ENCODE data around the gene ARL3. TPM values are rescaled to one million over a fixed set of nuclear protein-coding genes. Genes with fewer than 3 reads are reported as not detected.

Gene ARL3
- total and polyA plus RNA-seq, 2 of the 4 experiments (the other 2 are of a cell fraction): 5.0 to 14.3 TPM

GRCh38 chr10:102654566-102654965, 59.6 kb downstream of the ARL3 start:
- Histone ChIP-seq H3K4me3 (ENCODE audit: insufficient read depth, low read depth, low read length) (no peak overlapping the region), H3K9ac (ENCODE audit: low read depth, low read length) (no peak overlapping the region), H3K4me1 (ENCODE audit: control insufficient read depth, insufficient read depth, low read length) (peaks cover 13% of the 10 kb centered on the region; the same call in 1 of the 2 replicates), H2AK5ac (ENCODE audit: low read depth, low read length) (no peak overlapping the region), H2AK9ac (replicated peaks; ENCODE audit: low read depth, low read length, poor library complexity) (no peak overlapping the region), H3K18ac (ENCODE audit: low read depth, low read length) (no peak overlapping the region), H2BK20ac (ENCODE audit: low read depth, low read length) (no peak overlapping the region), H2BK15ac (ENCODE audit: low read depth, low read length) (no peak overlapping the region), H4K8ac (ENCODE audit: low read depth in 2 of 2, low read length in 2 of 2) (no peak overlapping the region), H3K14ac (replicated peaks; ENCODE audit: low read depth, low read length) (no peak overlapping the region), H2BK5ac (ENCODE audit: low read depth, low read length, poor library complexity, severe bottlenecking) (no peak overlapping the region), H3K27me3 (ENCODE audit: control insufficient read depth, insufficient read depth, low read length) (no peaks in the 10 kb centered on the region), H2BK120ac (ENCODE audit: low read depth, low read length) (no peak overlapping the region), H3K9me3 (ENCODE audit: control insufficient read depth, insufficient read depth, low read length) (no peaks in the 10 kb centered on the region), H3K9me1 (ENCODE audit: insufficient read depth, low read length) (peaks cover 31% of the 10 kb centered on the region), H3K27ac (ENCODE audit: insufficient read depth, low read length) (no peak overlapping the region), H3K79me1 (ENCODE audit: low read depth in 1 of 2, low read length in 2 of 2) (peaks cover 10 to 87% of the 10 kb centered on the region in 2 experiments), H3K23ac (ENCODE audit: low read depth, low read length) (no peak overlapping the region), H3K36me3 (ENCODE audit: control insufficient read depth, insufficient read depth, low read length) (peaks cover 69% of the 10 kb centered on the region), H4K20me1 (ENCODE audit: insufficient read depth, low read length) (peaks cover 93% of the 10 kb centered on the region), H4K5ac (ENCODE audit: low read depth, low read length) (no peak overlapping the region), H4K91ac (ENCODE audit: insufficient read depth, low read depth, low read length) (no peak overlapping the region), H3K4me2 (ENCODE audit: low read depth, low read length) (no peak overlapping the region), H3K4ac (ENCODE audit: low read depth, low read length) (no peak overlapping the region; the same call in 1 of the 2 replicates), H3K56ac (ENCODE audit: extremely low read depth, insufficient read depth, low read length) (no peak overlapping the region), H2AFZ (replicated peaks; ENCODE audit: low read length, poor library complexity) (no peak overlapping the region)
- ATAC-seq (ENCODE audit: low read depth) (no peak), DNase-seq (no peak)
- BruUV-seq (replicated peaks): no TSS peak
- TF ChIP-seq MXI1 (IDR thresholded peaks at IDR 0.05; ENCODE audit: borderline replicate concordance, low read depth, low read length) (no peak), CTCF (conservative IDR thresholded peaks at IDR 0.05; ENCODE audit: low read depth, low read length) (no peak), POLR2A (IDR thresholded peaks at IDR 0.05; ENCODE audit: low read depth, low read length) (no peak), USF2 (IDR thresholded peaks at IDR 0.05; ENCODE audit: low read depth, low read length) (no peak), RFX5 (IDR thresholded peaks at IDR 0.05; ENCODE audit: low read depth, low read length) (no peak), ELK1 (IDR thresholded peaks at IDR 0.05; ENCODE audit: borderline replicate concordance, low read depth, low read length) (no peak), CEBPB (IDR thresholded peaks at IDR 0.05; ENCODE audit: low read depth, low read length) (no peak), NFE2L2 (IDR thresholded peaks at IDR 0.05; ENCODE audit: low read depth, low read length) (no peak), SMC3 (IDR thresholded peaks at IDR 0.05; ENCODE audit: low read depth, low read length) (no peak), FOS (IDR thresholded peaks at IDR 0.05; ENCODE audit: low read depth, low read length) (no peak), RAD21 (IDR thresholded peaks at IDR 0.05; ENCODE audit: low read length) (no peak), MAFK (IDR thresholded peaks at IDR 0.05; ENCODE audit: low read depth, low read length) (no peak), MAZ (IDR thresholded peaks at IDR 0.05; ENCODE audit: borderline replicate concordance, low read depth, low read length) (no peak), BHLHE40 (IDR thresholded peaks at IDR 0.05; ENCODE audit: low read depth, low read length) (no peak), RCOR1 (IDR thresholded peaks at IDR 0.05; ENCODE audit: insufficient replicate concordance, low read length) (no peak), CHD1 (IDR thresholded peaks at IDR 0.05; ENCODE audit: low read depth, low read length) (no peak)
- CTCF ChIA-PET: no interaction called here
- POLR2A ChIA-PET (ENCODE audit: unreplicated experiment): no interaction called here
- dilution Hi-C loops (cut with HindIII; ENCODE audit: low sequenced_read_pairs, unreplicated experiment) (no loop called here), intact Hi-C loops (cut with micrococcal nuclease) (no loop called here), in situ Hi-C loops (cut with MboI; ENCODE audit: low sequenced_read_pairs) (no loop called here)
- WGBS, 2 experiments (ENCODE audit: extremely low coverage in 2 of 2, insufficient read length in 1 of 2): no CpG with 5 or more reads among the region's 7 CpGs

Measured in IMR-90 (cell line).